IPS-11a (cell line): ENCODE data around the gene HOXA3.

Experiments used
- H3K4me3 ChIP-seq: one replicate; pipeline ENCODE4 v1.5.1; 2013; ENCODE audit warnings: low read depth, low read length, control low read depth

Gene HOXA3

GRCh38 chr7:27131390-27131819, 21.0 kb downstream of the HOXA3 start:
- no peak overlapping the region for H3K4me3 ChIP-seq

DNA sequence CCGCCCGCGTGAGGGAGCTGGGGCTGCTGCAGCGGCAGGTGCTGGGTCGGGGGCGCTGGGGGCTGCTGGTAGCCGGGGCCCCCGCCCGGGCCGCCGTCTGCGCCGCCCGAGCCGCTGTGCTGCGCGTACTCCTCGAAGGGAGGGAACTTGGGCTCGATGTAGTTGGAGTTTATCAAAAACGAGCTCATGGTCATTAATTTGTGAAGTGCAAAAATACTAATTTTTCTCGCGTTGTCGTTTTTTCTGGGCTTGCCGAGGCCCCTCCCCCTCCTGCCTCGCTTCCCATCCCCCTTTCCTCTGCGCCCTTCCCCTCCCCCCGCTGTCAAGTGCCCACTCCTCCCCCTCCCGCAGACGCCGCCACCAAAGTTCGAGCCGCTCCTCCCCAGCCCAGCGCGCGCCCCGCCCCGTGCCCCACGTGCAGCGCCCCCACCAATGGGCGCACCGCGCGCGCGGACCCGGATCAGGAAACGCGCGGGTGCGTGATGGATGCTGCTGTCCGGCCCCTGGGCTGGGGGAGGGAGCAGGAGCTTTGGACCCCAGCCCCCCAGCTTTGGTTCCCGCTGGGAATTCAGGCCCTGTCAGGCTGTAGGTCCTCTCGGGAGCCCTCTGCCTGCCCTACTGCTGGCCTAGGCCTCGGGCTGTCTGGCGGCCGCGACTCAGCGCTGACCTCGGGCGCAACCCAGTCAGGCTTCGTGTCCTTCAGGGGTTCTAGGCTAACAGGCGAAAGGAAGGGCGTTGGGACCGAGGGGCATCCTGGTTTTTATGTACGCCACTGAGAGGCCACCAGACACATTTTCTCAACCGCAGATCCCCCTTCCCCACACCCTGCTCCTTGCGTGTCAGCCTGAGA, 21.6 kb downstream of the HOXA3 start, which contains the start of gene HOXA4:
Gene HOXA4 (minus strand): TSS at position 218 of the 850 bp plus-strand sequence. CDS start 24 bp downstream, at position 194.
- peak within 1 kb of the TSS; percentile 13 for H3K4me3 ChIP-seq

DNA sequence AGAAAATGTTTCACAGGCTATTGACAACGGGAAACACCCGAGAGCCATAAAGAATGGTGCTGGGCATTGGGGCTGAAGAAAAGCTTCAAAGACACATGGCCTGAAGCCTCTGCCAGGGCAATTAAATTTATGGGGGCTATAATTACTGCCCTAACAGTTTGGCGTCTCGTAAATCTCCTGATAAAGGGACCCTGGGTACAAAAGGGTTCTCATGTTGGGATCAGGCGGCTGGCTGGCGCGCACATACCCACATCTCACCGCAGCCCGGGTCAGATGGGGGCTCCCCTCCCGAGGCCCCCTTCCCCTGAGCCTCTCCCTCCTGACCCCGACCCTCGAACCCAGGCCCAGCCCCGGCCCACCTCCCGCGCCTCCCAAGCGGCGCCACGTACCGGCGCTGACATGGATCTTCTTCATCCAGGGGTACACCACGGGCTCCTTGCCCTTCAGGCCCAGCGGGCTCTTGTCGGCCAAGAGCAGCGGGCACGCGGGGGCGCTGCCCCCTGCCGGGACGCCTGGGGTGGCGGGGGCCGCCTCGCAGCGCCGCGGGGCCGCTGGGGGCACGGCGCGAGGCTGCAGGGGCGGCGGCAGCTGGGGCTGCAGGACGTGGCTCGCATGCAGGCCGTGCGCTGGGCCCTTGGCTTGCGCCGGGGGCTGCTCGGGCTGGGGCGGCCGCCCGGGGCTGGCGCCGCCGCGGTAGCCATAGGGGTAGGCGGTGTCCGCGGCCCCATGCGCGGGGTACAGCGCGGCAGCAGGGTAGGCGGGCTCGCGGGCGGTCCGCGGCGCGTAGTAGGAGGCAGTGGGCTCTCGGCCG, 22.4 kb downstream of the HOXA3 start:
- no peak overlapping the region for H3K4me3 ChIP-seq

DNA sequence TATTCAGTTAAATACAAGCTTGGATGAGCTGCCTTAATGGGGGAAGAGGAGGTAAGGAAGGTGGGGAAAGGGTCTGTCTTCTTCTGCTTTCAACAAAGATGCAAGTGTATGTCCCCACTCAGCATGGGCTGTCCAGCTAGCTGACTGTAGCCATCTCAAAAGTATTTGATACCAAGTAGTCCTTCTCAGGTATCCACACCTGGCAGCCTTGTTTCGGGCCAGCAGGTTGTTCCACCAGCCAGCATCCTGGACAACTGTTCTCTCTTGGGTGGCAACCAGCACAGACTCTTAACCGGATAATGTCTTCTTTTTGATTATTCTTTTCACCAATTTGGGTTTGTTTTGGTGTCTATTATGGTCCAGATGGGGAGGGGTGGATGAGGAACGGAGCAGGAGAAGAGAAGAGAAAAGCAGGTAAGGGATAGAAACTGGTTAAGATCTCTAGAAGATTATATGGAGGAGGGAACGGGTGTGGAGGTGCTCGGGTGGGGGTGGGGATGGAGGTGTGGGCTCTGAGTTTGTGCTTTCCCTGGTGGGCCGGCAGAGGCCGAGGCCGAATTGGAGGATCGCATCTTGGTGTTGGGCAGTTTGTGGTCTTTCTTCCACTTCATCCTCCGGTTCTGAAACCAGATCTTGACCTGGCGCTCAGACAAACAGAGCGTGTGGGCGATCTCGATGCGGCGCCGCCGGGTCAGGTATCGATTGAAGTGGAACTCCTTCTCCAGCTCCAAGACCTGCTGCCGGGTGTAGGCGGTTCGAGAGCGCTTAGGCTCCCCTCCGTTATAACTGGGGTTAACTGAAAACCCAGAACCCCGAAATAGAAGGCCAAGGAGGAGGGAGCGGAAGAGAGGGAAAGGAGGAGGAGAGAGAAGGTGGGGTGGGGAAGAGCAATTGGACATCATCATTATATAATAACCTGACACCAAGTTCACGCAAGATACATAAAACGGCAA, 23.3 kb downstream of the HOXA3 start:
- H3K4me3 ChIP-seq = no peak overlapping the region

GRCh38 chr7:27128034-27128433, 24.3 kb downstream of the HOXA3 start:
- H3K4me3 ChIP-seq = no peak overlapping the region

- H3K4me3 ChIP-seq = no peak overlapping the region
These were observed 25.6 kb downstream of the HOXA3 start for GRCh38 chr7:27126596-27127327.

GRCh38 chr7:27125986-27126394, 26.4 kb downstream of the HOXA3 start:
- no peak overlapping the region for H3K4me3 ChIP-seq

DNA sequence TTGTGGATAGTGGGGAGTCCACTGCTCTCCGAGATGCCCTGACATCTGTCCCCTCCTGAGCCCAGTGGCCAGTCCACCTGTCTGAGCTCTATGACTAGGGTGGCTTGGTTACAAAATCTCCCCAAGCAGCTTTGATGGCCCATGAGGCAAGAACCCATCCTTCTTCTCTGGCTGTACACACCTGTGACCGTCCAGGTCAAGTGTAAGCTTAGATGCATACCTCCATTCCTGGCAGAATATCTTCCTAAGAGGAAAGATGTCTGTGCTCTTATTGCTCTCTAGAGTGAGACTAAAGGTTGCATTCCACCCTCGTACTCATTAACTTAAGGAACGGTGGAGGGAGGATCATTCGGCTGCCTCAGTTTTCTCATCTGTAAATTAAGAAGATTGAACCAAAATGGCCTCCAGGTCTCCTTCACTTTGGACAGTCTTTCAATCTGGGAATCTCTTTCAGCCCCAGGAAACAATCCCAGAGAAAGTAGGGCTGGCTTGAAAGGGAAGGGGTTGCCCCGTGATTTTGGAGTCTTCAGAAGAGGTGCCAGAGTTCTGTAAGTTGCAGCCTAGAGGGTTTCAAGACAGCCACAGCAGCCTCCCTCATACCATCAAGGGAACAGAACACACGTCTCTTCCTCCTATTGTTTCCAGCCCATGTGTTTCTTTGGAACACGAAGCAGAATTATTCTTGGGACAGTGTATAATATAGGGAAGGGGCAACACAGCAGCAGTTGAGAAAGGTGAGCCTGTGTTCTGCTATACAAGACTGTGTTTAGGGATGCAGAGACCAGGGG, 27.3 kb downstream of the HOXA3 start:
- H3K4me3 ChIP-seq = no peak overlapping the region

DNA sequence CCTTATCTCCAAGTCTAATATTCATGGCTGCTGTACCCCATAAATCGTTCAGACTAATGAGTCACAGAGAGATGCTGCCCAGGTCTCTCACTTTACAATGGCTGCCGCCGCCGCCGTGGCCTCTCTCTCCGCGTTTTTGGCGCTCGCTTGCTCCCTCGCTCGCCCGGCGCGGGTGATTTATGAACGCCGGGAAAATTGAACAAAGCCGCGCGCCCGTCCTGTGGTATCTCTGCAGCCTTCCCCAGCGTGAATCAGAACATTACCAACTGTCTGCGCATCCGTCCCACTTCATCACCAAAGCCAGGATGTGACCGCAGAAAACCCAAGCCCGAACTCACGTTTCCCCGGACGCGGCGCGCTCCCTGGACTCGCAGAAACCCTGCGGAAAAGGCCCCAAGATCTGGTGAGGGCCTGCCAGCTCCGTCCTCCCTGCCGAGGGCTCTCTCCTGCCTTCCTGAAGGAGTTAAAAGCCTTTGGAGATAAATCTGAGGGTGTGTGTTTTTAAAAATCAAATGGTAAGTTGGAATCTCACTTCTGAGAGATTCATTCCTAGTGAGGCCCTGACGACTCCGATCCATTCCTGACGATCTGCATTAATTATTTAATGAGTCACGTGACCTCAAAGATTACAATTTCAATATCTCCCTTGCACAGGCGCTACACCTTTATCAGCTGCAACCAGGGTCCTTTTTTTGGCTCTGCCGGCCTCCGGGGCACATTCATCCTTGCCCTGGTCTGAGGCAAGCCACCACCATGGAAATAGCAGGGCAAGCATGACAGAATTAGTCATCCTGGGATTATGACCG, 28.1 kb downstream of the HOXA3 start:
- no peak overlapping the region for H3K4me3 ChIP-seq

- H3K4me3 ChIP-seq = no peak overlapping the region
These were observed 28.8 kb downstream of the HOXA3 start for GRCh38 chr7:27123477-27124053.

GRCh38 chr7:27123007-27123476, 29.3 kb downstream of the HOXA3 start:
- H3K4me3 ChIP-seq = no peak overlapping the region

DNA sequence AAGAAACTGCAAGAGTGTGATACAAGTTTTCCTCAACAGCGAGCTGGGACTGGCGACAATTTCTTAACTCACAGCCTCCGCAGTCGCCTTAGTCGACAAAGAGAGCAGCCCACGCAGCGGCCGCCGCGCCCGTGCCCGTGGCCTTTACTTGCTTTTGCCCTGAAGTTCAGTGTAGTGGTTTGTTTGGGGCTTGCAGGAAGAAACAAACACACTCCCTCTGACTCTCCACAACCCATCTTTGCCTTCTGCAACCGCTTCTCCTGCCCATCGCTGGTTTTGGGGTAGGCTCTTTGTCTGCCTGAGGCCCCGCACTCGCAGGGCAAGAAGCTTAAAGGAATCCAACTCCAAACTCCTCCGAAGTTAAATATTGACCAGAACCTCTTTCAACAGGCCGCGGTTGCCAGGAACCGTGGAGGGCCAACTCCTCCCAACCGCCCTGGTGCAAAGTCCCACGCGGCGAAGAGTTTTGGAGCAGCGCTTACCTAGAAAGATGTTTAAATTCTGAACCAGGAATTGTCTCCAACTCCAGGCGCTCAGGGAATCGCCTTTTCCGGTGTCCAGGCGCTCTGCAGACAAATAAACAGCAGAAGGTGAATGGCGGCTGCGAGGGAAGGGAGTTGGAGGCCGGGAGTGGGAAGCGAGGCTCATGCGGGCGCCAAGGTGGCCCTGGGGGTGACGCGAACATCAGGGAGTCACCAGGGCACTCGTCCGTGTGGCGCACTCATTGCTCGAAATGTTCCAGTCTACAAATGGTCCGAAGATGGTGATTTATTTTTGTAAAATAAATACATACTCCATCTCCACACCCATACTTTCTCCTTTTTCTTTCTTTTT, 30.1 kb downstream of the HOXA3 start:
- no peak overlapping the region for H3K4me3 ChIP-seq

- H3K4me3 ChIP-seq = no peak overlapping the region
These were observed 30.7 kb downstream of the HOXA3 start for GRCh38 chr7:27121684-27122076.

- no peak overlapping the region for H3K4me3 ChIP-seq
These were observed 32.9 kb downstream of the HOXA3 start for GRCh38 chr7:27119412-27119911.

DNA sequence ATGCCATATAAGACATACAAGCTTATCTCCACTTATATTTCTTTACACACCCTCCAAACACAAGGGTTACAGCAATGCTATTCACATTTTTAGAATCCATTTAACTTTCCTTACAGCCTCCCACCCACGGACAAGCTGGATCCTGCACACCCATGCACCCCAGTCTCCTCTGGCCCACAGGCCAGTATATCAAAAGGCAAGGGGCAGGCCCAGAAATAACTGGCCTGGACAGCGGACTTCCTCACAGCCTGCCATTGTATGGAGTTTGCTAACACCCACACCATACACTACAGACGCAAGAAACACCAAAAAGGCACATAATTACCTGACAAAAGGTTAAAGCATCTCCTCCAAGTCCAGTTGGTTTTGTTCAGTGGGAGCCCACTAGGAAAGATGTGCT, 33.8 kb downstream of the HOXA3 start:
- H3K4me3 ChIP-seq = no peak overlapping the region

GRCh38 chr7:27117887-27118491, 34.4 kb downstream of the HOXA3 start:
- no peak overlapping the region for H3K4me3 ChIP-seq
